ENCODE measurements around the gene FGD6. TPM values are rescaled to one million over a fixed set of nuclear protein-coding genes. Genes with fewer than 3 reads are reported as not detected.
"Not testable (repeated sequence)": the region's sequence is repeated elsewhere in the genome, so short reads cannot be mapped to it uniquely, and the experiment has no call there.

FGD6 gene
- total RNA-seq, 1 donor from 2014 or later: 11.9 TPM

GRCh38 chr12:95096378-95096777 lies 120.9 kb downstream of the FGD6 start:
- H3K9me3 Mint-ChIP-seq (ENCODE audit: unreplicated experiment): no peaks in the 10 kb centered on the region
- peaks cover 31% of the 10 kb centered on the region for H3K36me3 Mint-ChIP-seq (ENCODE audit: unreplicated experiment)
- no peak overlapping the region for H3K4me3 Mint-ChIP-seq (ENCODE audit: unreplicated experiment)
- H3K27ac Mint-ChIP-seq (ENCODE audit: unreplicated experiment): no peak overlapping the region
- no peak for TF ChIP-seq CTCF (IDR thresholded peaks at IDR 0.05)
- H3K27me3 Mint-ChIP-seq (ENCODE audit: unreplicated experiment): no peaks in the 10 kb centered on the region
- H3K4me1 Mint-ChIP-seq (ENCODE audit: unreplicated experiment): peaks cover 10% of the 10 kb centered on the region
- no peak for DNase-seq (ENCODE audit: extremely low spot score, unreplicated experiment)

GRCh38 chr12:95095866-95096265 lies 121.4 kb downstream of the FGD6 start:
- not testable (repeated sequence) for DNase-seq (ENCODE audit: extremely low spot score, unreplicated experiment); H3K27me3 Mint-ChIP-seq (ENCODE audit: unreplicated experiment); H3K27ac Mint-ChIP-seq (ENCODE audit: unreplicated experiment); H3K4me3 Mint-ChIP-seq (ENCODE audit: unreplicated experiment); H3K9me3 Mint-ChIP-seq (ENCODE audit: unreplicated experiment)
- Mint-ChIP-seq H3K36me3 (ENCODE audit: unreplicated experiment) (peaks cover 32% of the 10 kb centered on the region), H3K4me1 (ENCODE audit: unreplicated experiment) (peaks cover 10% of the 10 kb centered on the region)

- DNase-seq (ENCODE audit: extremely low spot score, unreplicated experiment): no peak
- no peak for TF ChIP-seq CTCF (IDR thresholded peaks at IDR 0.05)
- H3K36me3 Mint-ChIP-seq (ENCODE audit: unreplicated experiment): peaks cover 35% of the 10 kb centered on the region
- H3K27me3 Mint-ChIP-seq (ENCODE audit: unreplicated experiment): no peaks in the 10 kb centered on the region
- no peak overlapping the region for H3K4me3 Mint-ChIP-seq (ENCODE audit: unreplicated experiment)
- no peaks in the 10 kb centered on the region for H3K9me3 Mint-ChIP-seq (ENCODE audit: unreplicated experiment)
- no peak overlapping the region for H3K27ac Mint-ChIP-seq (ENCODE audit: unreplicated experiment)
- peaks cover 14% of the 10 kb centered on the region for H3K4me1 Mint-ChIP-seq (ENCODE audit: unreplicated experiment)
Observed at GRCh38 chr12:95089462-95089861, 127.8 kb downstream of the FGD6 start.

GRCh38 chr12:95088379-95088778 lies 128.9 kb downstream of the FGD6 start:
- H3K36me3 Mint-ChIP-seq (ENCODE audit: unreplicated experiment): peaks cover 30% of the 10 kb centered on the region
- H3K4me3 Mint-ChIP-seq (ENCODE audit: unreplicated experiment): no peak overlapping the region
- no peak for TF ChIP-seq CTCF (IDR thresholded peaks at IDR 0.05)
- H3K9me3 Mint-ChIP-seq (ENCODE audit: unreplicated experiment): no peaks in the 10 kb centered on the region
- H3K27ac Mint-ChIP-seq (ENCODE audit: unreplicated experiment): no peak overlapping the region
- H3K4me1 Mint-ChIP-seq (ENCODE audit: unreplicated experiment): peaks cover 25% of the 10 kb centered on the region
- no peak for DNase-seq (ENCODE audit: extremely low spot score, unreplicated experiment)
- H3K27me3 Mint-ChIP-seq (ENCODE audit: unreplicated experiment): no peaks in the 10 kb centered on the region

- Mint-ChIP-seq H3K4me3 (ENCODE audit: unreplicated experiment) (no peak overlapping the region), H3K4me1 (ENCODE audit: unreplicated experiment) (peaks cover 28% of the 10 kb centered on the region), H3K9me3 (ENCODE audit: unreplicated experiment) (no peaks in the 10 kb centered on the region), H3K36me3 (ENCODE audit: unreplicated experiment) (peaks cover 20% of the 10 kb centered on the region), H3K27me3 (ENCODE audit: unreplicated experiment) (no peaks in the 10 kb centered on the region), H3K27ac (ENCODE audit: unreplicated experiment) (no peak overlapping the region)
- TF ChIP-seq CTCF (IDR thresholded peaks at IDR 0.05): no peak
- no peak for DNase-seq (ENCODE audit: extremely low spot score, unreplicated experiment)
Observed at GRCh38 chr12:95085612-95086011, 131.7 kb downstream of the FGD6 start.

GRCh38 chr12:95083938-95084337 lies 133.3 kb downstream of the FGD6 start:
- H3K27me3 Mint-ChIP-seq (ENCODE audit: unreplicated experiment): no peaks in the 10 kb centered on the region
- H3K4me3 Mint-ChIP-seq (ENCODE audit: unreplicated experiment): no peak overlapping the region
- H3K9me3 Mint-ChIP-seq (ENCODE audit: unreplicated experiment): no peaks in the 10 kb centered on the region

More at GRCh38 chr12:95083938-95084337, 133.3 kb downstream of the FGD6 start:
- Mint-ChIP-seq H3K4me1 (ENCODE audit: unreplicated experiment) (peaks cover 27% of the 10 kb centered on the region), H3K36me3 (ENCODE audit: unreplicated experiment) (peaks cover 8% of the 10 kb centered on the region), H3K27ac (ENCODE audit: unreplicated experiment) (peak overlapping the region; percentile 80)
- no peak for DNase-seq (ENCODE audit: extremely low spot score, unreplicated experiment)
- no peak for TF ChIP-seq CTCF (IDR thresholded peaks at IDR 0.05)
